Uterus (tissue), 4 donors: ENCODE results near the gene TTC34. TPM values are rescaled to one million over a fixed set of nuclear protein-coding genes. Genes with fewer than 3 reads are reported as not detected.

Experiments used
- DNase-seq, 2 donors: peaks; one replicate each; pipeline ENCODE4 v3.0.0-alpha.2; 2019 to 2020
- H3K27ac ChIP-seq, 2 donors: fragments of 200-600 bp; sonication (generic); 1 replicate in 1 of 2; 2 replicates in 1 of 2; pipeline ENCODE4 v1.5.1; 2016 to 2018
- H3K27me3 ChIP-seq, 2 donors: fragments of 200-600 bp; sonication (generic); one replicate each; pipeline ENCODE4 v1.5.1; 2018 to 2019; ENCODE audit warnings: control low read depth in 1 of 2
- H3K36me3 ChIP-seq, 2 donors: fragments of 200-600 bp; sonication (generic); one replicate each; pipeline ENCODE4 v1.5.1; 2019; ENCODE audit warnings: control low read depth in 1 of 2
- H3K4me1 ChIP-seq, 2 donors: fragments of 200-600 bp; sonication (generic); one replicate each; pipeline ENCODE4 v1.5.1; 2018 to 2019; ENCODE audit warnings: control low read depth in 1 of 2
- H3K4me3 ChIP-seq, 2 donors: fragments of 200-600 bp; sonication (generic); 1 replicate in 1 of 2; 2 replicates in 1 of 2; pipeline ENCODE4 v1.5.1; 2018 to 2019; ENCODE audit warnings: mild to moderate bottlenecking in 1 of 2
- H3K9me3 ChIP-seq, 2 donors: fragments of 200-600 bp; sonication (generic); one replicate each; pipeline ENCODE4 v1.5.1; 2019; ENCODE audit warnings: control low read depth in 1 of 2
- POLR2A ChIP-seq, 2 donors: fragments of 450-650 bp; IDR thresholded peaks; one replicate each; pipeline ENCODE4 v1.6.1; 2016; ENCODE audit warnings: antibody characterized with exemption in 2 of 2, mild to moderate bottlenecking in 1 of 2, moderate library complexity in 1 of 2
- intact Hi-C: fragments of 100-400 bp; cut with DNase I; formaldehyde crosslinking; loops from one replicate; pipeline ENCODE4 v1.15.1; 2023; ENCODE audit warnings: low total_unique reads
- total RNA-seq, 4 donors: library from RNA; depleted of rRNA in 3 of 4; stranded (reverse); fragments of >200 nt in 3 of 4; gene quantifications; one replicate each; pipeline versions ENCODE4 v1.1.0 to v1.2.4, GENCODE V29; 2014 to 2023
- TF ChIP-seq, protein P1 (sequence below), 4 experiments: fragments of 200-600 bp in 2 of 4; fragments of 450-650 bp in 2 of 4; sonication (generic) in 2 of 4; IDR thresholded peaks; one replicate each; pipeline ENCODE4 v1.5.1; 2016 to 2019; ENCODE audit warnings: antibody characterized with exemption in 4 of 4, mild to moderate bottlenecking in 2 of 4, moderate library complexity in 1 of 4
- donor health status: DM: yes; HTN: yes; CAD: no.

Gene TTC34
- total RNA-seq, 4 donors from 2014 or later, result 0.29 to 2.9 (median 0.43) TPM

DNA sequence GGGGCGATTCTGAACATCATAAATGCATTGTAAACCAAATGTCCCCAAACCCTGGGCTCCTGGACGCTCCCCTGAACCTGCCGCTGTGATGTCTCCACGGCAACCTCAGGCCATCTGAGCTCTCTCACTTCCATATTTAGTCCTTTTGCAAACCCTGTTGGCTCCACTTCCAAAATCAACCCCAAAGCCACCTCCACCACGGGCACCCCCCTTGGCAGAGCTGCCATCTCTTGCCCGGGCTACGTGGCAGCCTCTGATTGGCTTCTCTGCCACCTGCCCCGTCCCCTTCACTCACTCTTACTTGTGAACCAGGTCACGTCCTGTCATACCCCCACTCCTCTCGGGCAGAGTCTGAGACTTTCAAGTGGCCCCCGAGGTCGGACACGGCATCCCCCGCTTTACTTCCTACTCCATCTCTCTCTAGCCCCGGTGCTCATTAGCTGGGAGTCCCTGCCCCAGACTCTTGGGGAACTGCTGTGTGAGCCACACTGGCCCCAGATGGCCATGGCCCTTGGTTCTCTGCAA lies 199.1 kb downstream of the TTC34 start:
- DNase-seq, result no peak
- Histone ChIP-seq H3K4me1 (no peaks in the 10 kb centered on the region), H3K27me3 (peaks cover 0 to 5% of the 10 kb centered on the region in 2 donors), H3K36me3 (no peaks in the 10 kb centered on the region), H3K9me3 (peaks cover 0 to 4% of the 10 kb centered on the region in 2 donors), H3K27ac (no peak overlapping the region), H3K4me3 (no peak overlapping the region)
- TF ChIP-seq, protein P1, sequence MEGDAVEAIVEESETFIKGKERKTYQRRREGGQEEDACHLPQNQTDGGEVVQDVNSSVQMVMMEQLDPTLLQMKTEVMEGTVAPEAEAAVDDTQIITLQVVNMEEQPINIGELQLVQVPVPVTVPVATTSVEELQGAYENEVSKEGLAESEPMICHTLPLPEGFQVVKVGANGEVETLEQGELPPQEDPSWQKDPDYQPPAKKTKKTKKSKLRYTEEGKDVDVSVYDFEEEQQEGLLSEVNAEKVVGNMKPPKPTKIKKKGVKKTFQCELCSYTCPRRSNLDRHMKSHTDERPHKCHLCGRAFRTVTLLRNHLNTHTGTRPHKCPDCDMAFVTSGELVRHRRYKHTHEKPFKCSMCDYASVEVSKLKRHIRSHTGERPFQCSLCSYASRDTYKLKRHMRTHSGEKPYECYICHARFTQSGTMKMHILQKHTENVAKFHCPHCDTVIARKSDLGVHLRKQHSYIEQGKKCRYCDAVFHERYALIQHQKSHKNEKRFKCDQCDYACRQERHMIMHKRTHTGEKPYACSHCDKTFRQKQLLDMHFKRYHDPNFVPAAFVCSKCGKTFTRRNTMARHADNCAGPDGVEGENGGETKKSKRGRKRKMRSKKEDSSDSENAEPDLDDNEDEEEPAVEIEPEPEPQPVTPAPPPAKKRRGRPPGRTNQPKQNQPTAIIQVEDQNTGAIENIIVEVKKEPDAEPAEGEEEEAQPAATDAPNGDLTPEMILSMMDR (IDR thresholded peaks at IDR 0.05), result no peak
- TF ChIP-seq POLR2A (IDR thresholded peaks at IDR 0.05), result no peak
- intact Hi-C loops, result no loop called here

- Histone ChIP-seq H3K4me1 (no peaks in the 10 kb centered on the region), H3K27ac (no peak overlapping the region), H3K4me3 (no peak overlapping the region), H3K9me3 (peaks cover 0 to 4% of the 10 kb centered on the region in 2 donors), H3K27me3 (peaks cover 0 to 5% of the 10 kb centered on the region in 2 donors), H3K36me3 (no peaks in the 10 kb centered on the region)
- no peak for TF ChIP-seq POLR2A (IDR thresholded peaks at IDR 0.05)
- TF ChIP-seq, protein P1 (IDR thresholded peaks at IDR 0.05), result no peak
- intact Hi-C loops, result no loop called here
- no peak for DNase-seq
These were observed 199.7 kb downstream of the TTC34 start for GRCh38 chr1:2601721-2602303.

DNA sequence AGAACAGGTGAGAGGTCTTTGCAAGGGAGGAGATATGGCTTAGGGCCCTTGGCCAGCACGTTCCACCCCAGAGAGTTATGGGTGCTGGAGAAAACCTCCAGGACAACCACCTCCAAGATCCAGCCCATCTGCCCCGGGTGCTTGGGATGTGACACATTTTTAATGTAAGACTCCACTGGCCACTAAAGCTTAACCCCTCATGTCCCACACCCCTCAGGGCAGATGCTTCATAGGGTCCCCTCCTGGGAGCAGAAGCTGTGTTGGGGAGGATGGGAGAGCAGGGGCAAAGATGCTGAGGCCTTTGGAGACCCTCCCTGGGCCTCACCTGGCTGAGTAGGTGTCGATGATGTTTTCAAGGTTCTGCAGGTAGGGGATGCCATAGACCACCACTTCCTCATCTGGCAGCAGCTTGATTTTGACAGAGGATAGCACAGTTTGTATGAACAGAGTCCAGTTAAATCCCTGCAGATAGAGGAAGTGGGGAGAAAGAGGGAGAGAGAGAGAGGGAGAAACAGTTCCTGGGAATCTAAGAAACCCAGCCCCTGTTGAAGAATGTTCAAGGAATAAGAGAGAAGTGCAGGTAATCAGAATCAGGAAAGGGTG lies 203.1 kb downstream of the TTC34 start:
- Histone ChIP-seq H3K27me3 (no peaks in the 10 kb centered on the region), H3K27ac (no peak overlapping the region), H3K36me3 (no peaks in the 10 kb centered on the region), H3K9me3 (peaks cover 0 to 4% of the 10 kb centered on the region in 2 donors), H3K4me3 (no peak overlapping the region), H3K4me1 (no peaks in the 10 kb centered on the region)
- intact Hi-C loops, result no loop called here
- TF ChIP-seq, protein P1 (IDR thresholded peaks at IDR 0.05), result no peak
- DNase-seq, result no peak

DNA sequence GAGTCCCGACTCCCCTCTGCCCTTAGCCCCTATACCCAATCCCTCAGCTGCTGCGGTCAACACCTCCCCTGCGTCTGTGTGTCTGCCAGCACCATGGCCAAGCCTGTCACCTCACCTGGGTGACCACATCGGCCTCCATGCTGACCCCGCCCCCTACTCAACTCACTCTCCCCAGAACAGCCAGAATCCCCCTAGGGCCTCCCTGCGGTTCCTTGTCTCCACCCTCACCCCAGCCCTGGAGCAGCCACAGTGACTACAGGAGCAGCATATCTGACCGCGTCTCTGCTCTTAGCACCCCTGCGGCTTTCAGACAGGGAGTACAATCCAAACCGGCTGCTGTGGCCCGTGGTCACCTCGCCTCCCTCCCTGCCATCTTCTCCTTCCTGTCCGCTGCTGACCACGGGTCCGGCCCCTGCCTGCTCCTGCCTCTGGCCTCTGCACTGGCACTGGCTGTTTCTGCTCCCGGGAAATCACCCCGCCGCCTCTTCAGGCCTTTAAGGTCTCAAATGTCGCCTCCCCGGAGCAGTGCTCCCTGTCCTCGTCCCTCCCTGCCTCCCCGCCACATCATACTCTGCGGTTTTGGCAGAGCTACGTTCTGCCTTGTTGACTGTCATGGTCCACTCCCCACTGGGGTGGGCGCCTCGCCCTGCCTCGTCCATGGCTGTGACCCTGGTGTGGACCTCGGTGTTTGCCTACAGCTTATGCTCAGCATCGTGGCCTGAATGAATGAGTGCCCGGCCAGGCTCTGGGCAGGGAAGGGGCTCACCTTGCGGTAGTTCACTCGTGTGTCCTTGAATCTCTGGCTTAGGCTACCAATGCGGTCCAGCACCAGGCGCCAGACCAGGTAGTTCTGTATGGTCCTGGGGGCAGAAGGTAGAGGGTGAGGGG lies 203.8 kb downstream of the TTC34 start:
- Histone ChIP-seq H3K9me3 (peaks cover 0 to 4% of the 10 kb centered on the region in 2 donors), H3K4me3 (no peak overlapping the region), H3K36me3 (no peaks in the 10 kb centered on the region), H3K27me3 (no peaks in the 10 kb centered on the region), H3K4me1 (no peaks in the 10 kb centered on the region), H3K27ac (no peak overlapping the region)
- intact Hi-C loops, result no loop called here
- DNase-seq, result peak in 1 of 2 donors; percentile 11
- TF ChIP-seq POLR2A (IDR thresholded peaks at IDR 0.05), result no peak
- TF ChIP-seq, protein P1 (IDR thresholded peaks at IDR 0.05), result no peak
